Measurements from ENCODE around the gene CTNNA3.

CTNNA3 gene

DNA sequence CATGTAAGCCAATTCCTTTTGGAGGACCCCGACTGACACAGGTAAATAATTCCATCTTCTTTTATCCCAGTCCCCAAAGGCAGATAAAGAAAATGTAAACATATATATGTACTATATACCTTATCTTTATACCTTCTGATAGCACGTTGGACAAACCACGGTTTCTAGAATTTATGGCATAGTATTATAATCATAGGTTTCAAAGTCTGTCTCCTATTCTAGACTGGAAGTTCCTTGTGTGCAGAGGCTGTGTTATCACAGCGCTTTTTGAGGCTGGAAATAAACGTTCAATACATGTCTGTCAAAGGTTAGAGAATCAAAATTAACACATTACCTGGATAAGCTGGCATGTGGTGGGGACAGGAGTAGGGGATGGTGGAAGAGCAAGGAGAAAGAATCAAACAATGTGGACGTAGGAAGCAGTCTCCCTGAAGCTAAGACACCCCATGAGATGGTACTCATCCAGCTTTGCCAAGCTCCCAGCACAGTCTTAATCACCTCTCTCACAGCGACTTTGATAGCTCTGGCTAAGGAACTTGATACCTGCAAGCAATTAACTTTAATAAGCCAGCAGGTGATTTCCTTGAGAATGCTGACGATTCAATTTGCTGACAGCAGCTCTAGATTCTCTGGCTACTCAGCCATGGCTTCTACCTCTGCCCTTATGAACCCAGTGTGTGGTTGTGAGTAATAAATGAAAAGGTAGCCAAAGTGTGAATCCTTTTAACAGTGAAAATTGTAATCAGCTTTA, 978.6 kb downstream of the CTNNA3 start:
- FAIRE-seq, result no peak
- no peak for DNase-seq (ENCODE audit: insufficient read length, low spot score)

DNA sequence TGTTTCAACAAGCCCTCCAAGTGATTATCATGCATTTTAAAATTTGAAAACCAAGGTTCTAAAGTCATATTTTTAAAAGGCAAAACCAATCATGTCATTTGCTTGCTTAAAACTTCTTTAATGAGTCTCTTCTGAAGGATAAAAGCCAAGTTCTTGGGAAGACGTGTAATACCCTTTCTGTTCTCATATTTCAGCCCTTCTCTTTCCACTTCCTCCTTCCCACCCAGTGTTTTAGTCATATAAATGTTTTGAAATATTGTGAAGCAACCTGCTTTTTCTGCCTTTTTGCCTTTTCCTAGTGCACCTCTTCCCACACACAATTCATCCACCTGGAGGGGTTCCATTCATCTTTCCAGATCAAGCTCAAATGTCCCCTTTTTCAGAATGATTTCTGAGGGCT, 981.3 kb downstream of the CTNNA3 start:
- FAIRE-seq (no peak), DNase-seq (ENCODE audit: insufficient read length, low spot score) (no peak)

DNA sequence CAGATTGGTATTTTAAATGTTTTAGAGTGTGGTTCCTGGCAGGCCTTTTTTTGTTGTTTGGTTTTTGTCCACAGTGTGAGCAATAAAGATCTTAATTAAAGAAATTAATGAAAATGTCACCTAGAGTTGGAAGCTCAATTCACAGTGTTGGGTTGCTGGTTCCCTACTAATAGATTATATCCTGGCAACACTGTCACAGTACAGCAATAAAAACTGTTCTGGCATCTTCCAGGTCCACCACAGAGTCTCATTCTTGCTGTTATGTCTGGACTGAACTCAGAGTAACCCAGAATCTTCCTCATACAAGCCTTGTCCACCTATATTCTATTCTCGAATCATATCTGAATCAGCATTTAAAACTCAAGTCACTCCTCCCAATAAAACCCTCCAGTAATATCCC, 982.6 kb downstream of the CTNNA3 start:
- DNase-seq (ENCODE audit: insufficient read length, low spot score) (no peak), FAIRE-seq (no peak)

DNA sequence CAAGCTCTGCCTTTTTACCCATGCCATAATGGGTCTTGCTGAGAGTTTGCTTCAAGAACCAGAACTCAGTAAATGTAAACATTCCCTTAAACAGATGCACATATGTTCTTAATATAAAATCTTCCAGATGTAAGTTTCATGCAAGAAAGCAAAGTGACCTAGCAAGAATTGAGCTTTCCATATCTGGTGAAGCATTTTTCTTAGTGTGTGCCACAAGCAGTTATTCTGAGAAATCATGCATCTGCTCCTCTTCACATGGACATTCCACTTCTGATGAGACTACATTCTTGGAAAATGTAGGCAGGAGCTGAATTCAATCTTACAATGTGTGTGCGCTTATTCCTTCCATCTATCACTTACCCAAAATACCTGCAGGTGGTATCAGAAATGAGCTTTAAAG, 997.9 kb downstream of the CTNNA3 start:
- FAIRE-seq (no peak), DNase-seq (ENCODE audit: insufficient read length, low spot score) (no peak)

DNA sequence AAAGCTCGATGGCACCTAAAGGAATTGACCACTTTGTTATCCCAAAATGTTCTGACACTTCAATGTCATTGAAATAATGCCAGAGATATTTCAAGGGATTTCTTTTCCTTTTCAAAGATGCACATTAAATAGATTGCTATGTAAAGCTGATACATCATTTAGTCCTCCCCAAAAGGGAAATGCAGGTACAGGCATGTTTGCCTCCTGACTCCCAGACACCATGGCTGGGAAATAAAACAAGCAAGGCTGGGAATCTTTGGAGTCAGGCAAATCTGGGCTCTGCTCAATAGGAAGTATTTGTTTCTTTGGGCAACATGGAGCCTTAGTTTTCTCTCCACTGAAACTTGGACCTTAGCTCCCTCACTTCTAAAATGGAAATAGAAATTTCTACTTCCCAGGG, 1000.9 kb downstream of the CTNNA3 start:
- FAIRE-seq (no peak), DNase-seq (ENCODE audit: insufficient read length, low spot score) (no peak)

DNA sequence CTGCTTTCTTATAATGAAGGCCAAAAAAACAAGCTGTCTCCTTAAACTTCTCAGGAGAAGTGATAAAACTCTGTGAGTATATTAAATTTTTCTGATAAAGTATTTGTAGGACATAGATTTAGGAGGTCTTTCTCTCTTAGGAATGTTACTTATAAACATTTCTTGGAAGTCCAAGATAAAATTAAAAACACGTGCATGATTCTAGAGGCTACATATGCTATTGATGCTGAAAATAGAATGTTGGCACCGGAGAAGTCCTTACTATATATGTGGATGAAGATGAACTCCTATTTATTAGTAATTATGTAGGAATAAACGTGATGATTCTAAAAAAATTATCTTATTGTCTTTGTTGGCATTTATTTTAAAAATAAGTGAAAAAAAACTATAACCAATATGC, 1011.4 kb downstream of the CTNNA3 start:
- FAIRE-seq (no peak), DNase-seq (ENCODE audit: insufficient read length, low spot score) (no peak)

DNA sequence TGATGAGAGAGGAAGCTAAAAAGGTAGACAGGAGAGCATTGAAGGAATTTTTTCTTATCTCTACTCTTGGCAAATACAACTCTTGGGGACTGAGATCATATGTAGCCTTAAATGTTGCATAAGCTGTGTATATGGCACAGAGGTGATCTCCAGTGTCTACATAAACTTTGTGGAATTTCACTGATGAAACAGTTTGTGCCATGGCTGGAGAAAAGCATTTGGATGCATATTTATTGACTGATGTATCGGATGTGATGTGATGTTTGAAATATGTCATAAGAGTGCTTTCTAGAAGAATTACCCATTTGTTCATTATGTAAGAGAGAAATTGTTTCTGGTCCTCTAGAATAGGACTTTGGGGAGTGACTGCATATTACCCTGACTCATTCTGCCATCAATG, 1015.1 kb downstream of the CTNNA3 start:
- no peak for FAIRE-seq
- no peak for DNase-seq (ENCODE audit: insufficient read length, low spot score)

DNA sequence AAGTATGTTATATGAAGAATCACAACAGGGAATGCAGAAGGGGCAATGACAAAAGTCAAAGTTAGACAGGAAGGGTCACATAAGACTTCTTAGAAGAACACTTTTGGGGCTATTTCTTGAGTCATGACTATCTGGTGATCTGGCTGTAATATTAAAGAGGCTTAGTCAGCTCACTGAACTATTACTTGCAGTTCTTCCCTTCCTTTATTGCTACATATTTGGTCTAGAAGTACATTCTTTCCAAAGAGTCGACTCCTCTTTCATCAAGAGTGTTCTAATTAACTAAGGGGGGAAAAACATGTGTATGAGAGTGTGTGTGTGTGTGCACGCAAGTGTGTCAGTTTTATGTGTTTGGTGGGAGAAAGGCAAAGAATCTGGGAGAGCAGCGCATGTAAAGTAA, 1017.5 kb downstream of the CTNNA3 start:
- FAIRE-seq (no peak), DNase-seq (ENCODE audit: insufficient read length, low spot score) (no peak)

DNA sequence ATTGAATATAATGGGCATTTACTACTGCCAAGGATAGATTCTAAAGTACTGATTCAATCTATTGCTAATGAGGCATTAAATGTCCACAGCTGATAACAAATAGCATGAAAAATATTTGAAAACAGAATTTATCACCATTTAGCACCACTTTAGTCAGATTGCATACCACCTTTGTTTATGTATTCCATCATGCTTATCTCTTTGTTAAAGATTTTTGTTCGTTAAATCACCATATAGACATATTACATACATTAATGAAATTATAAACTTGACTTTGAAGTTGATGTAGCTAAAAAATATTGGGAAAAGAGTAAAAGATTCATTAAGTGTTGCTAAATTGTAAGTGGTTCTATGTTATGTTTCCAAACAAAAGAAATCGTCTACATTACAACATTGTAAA, 1022.9 kb downstream of the CTNNA3 start:
- no peak for DNase-seq (ENCODE audit: insufficient read length, low spot score)
- no peak for FAIRE-seq

DNA sequence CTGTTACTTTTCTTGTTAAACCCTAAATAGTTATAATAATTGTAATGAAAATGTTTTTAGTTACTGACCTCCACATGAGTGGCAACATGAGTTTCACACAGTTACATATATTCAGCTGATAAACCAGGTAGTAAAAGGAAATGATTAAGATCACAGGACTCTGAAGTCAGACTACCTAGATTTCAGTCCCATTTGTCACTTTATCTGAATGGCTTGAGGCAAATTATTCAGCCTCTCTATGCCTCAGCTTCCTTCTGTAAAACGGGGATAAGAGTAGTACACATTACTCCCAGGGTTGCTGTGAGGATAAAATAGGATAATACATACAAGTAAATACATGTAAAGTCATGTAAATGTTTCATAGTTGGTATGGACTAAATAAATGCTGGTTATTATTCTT, 1024.4 kb downstream of the CTNNA3 start:
- DNase-seq (ENCODE audit: insufficient read length, low spot score) (no peak), FAIRE-seq (no peak)

DNA sequence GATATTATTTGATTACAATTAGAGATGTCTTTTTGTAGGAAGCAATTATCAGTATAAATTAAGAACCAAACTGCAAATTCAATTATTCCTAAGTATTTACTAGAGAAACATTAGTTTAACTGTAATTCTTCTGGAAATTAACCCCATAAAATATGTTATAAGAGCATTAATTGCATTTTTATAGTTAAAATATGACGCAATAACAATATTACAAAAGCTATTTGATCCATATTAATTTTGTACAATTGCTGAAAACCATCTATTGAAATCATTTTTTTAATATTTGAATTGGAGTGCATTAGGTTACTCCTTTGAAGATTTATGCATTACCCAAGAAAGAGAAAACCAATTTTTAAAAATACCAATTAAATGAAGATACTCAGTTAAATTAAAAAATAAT, 1024.9 kb downstream of the CTNNA3 start:
- no peak for FAIRE-seq
- no peak for DNase-seq (ENCODE audit: insufficient read length, low spot score)

DNA sequence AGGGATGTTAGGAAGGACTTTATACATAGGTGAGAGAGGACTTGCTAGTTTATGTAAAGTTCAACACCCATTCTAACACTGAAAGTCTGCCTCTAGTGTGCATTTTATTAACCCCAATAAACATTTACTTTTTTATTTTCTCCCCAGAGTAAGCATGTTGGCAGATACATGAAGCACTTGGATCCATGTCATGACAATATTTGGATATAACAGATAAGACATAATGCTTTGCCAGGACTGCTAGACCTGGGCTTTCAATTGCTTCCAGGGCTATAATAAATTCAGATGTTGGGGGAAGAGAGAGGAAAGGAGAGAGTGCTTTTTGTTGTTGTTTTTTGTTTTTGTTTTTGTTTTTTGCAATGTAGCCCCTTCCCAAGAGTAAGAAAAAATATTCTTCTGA, 1039.5 kb downstream of the CTNNA3 start:
- FAIRE-seq (no peak), DNase-seq (ENCODE audit: insufficient read length, low spot score) (no peak)

DNA sequence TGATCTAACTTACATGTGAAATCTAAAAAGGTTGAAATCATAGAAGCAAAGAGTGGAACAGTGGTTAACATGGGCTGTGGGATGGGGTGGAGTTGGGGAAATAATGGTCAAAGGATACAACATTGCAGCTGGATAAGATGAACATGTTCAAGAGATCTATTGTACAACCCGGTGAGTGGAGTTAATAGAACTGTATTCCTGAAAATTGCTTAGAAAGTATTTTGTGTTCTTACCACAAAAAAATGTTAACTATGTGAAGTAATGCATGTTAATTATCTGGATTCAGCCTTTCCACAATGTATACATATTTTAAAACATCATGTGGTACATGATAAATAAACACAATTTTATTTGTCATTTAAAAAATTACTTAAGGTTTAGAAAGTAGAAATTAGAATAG, 1041.1 kb downstream of the CTNNA3 start:
- FAIRE-seq, result no peak
- no peak for DNase-seq (ENCODE audit: insufficient read length, low spot score)

DNA sequence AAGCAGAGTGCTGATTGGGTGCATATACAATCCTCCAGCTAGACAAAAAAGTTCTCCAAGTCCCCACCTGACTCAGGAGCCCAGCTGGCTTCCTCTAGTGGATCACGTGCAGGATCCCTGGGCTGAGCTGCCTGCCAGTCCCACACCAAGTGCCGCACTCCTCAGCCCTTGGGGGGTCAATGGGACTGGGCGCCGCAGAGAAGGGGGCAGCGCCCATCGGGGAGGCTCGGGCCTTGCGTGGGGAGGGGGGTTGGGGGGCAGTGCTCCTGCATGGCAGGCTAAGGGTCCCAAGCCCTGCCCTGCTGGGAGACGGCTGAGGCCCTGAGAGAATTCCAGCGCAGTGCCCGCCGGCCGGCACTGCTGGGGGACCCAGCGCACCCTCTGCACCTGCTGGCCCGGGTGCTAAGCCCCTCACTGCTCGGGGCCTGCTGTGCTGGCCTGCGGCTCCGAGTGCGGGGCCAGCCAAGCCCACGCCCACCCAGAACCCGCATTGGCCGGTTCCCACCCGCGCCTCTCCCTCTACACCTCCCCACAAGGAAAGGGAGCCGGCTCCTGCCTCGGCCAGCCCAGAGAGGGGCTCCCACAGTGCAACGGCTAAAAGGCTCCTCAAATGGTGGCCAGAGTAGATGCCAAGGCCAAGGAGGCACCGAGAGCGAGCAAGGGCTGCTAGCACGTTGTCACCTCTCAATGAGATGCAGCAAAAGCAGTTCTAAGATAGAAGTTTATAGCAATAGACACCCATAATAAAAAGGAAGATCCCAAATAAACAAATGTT, 1044.5 kb downstream of the CTNNA3 start:
- DNase-seq (ENCODE audit: insufficient read length, low spot score), result no peak
- FAIRE-seq, result no peak

DNA sequence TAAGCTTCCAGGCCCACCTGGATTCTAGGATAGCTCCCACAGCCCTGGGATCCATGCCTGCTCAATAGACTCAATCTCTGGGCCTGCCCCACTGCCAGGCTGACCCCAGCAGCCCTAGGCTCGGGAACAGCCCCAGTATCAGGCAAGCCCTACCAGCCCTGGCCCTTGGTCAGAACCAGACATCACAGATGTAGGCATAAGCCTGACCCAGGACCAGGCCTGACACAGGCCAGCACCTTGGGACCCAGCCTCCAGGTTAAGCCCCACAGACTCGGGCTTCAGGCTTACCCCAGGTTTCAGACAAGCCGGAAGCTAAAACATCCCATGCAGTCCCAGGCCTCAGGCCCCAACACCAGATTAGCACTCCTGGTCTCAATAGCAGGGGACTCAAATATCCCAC, 1046.4 kb downstream of the CTNNA3 start:
- no peak for DNase-seq (ENCODE audit: insufficient read length, low spot score)
- no peak for FAIRE-seq

DNA sequence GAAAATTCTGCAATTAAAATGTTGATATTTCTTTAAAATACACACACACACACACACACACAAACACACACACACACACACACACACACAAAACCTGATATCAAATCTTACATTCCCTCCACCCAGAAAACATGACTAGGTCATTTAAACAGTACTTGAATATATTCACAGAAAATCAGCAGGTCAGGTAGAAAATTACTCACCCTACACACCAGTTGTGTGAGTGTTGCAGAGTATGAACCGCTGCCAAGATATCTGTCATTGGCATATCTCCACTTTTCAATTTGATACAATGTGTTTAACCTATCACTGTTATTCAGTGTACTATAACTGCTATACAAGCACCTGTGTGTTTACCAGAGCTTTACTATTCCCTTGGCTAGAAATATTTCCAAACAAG, 1053.8 kb downstream of the CTNNA3 start:
- DNase-seq (ENCODE audit: insufficient read length, low spot score), result no peak
- no peak for FAIRE-seq

DNA sequence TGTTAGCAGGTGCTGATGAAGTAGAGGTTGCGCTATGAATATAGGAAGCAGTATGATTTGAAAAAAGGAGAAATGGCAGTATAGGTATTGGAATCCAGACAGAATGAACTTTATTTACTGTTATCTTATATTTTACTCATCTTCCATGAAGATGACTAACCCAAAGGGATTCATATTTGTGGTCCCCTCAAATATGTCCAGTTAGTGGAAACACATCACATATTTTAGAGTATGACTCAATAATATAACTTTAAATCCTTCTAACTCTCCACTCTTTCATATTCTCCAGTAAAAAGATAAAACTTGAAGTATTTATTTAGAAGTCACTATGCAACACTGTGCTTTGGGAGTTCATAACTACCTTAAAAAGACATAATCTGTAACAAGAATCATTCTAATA, 1056.6 kb downstream of the CTNNA3 start:
- no peak for FAIRE-seq
- DNase-seq (ENCODE audit: insufficient read length, low spot score), result no peak

DNA sequence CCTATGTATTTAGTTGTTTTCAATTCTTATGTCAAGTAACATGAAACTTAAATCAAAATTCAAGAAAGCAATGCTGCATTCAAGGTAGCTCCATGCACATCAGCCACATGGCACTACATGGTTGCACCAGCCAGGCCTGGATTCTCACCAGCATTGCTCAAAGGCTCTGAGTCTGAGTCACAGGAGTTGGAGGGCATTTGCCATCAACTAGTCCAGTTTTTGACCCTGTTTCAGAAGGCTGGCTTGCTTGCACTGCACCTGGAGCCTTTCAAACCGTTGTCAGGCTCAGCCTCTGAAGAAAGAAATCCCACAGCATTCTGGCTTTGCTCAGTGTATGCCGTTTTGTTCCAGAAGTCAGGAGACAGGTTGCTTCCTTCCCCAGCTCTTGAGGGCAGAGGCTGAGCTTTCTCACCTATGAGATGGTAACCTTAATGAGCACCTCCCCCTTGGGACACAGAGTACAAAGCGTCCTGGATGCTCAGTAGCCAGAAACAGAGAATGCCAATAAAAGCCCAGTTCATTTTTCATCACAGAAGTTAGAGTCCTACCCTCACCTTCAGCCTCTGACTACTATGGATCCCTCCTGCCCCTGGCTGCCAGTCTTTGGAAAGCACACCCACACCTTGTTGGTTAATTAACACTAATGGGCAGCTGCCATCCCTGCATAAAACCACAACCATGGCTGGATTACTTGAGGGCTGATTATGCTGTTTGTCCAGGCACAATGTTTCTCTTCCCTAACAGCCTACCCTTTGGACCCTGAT, 1058.5 kb downstream of the CTNNA3 start:
- FAIRE-seq (no peak), DNase-seq (ENCODE audit: insufficient read length, low spot score) (no peak)

DNA sequence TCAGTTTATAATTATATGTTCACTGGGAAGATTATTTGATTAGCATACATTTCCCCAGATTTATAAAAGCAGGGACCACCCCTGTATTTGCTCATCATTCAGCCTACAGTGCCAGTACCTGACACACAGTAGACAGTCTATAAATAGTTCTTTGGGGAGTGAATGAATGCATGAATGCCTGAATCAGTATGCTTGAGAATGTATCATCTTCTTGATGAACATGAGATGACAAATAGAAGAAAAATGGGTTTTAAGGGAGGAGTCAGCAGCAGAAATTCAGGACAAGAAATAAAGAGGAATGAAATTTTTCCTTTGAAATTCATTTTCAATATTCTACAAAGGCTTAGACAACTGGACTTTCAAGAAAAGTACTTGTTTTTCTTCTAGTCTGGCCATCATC, 1066.0 kb downstream of the CTNNA3 start:
- FAIRE-seq (no peak), DNase-seq (ENCODE audit: insufficient read length, low spot score) (no peak)

DNA sequence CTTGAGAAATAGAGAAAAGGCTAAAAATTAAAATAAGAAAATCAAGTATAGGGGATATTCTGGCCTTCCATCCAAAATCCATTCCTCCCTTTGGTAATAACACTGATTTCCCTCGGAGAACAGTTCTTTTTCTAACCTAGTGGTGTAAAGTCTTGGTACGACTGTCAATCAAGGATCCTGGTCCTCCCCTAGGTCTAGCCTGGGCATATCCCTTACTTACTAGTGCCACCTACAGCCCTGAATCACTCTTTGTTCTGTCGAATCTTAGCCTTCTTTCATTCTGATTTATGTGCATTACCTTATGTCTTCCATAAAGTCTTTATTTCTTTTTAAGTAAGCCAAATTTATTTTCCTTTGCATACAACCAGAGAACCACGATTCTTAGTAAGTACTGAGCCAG, 1068.8 kb downstream of the CTNNA3 start:
- no peak for FAIRE-seq

DNA sequence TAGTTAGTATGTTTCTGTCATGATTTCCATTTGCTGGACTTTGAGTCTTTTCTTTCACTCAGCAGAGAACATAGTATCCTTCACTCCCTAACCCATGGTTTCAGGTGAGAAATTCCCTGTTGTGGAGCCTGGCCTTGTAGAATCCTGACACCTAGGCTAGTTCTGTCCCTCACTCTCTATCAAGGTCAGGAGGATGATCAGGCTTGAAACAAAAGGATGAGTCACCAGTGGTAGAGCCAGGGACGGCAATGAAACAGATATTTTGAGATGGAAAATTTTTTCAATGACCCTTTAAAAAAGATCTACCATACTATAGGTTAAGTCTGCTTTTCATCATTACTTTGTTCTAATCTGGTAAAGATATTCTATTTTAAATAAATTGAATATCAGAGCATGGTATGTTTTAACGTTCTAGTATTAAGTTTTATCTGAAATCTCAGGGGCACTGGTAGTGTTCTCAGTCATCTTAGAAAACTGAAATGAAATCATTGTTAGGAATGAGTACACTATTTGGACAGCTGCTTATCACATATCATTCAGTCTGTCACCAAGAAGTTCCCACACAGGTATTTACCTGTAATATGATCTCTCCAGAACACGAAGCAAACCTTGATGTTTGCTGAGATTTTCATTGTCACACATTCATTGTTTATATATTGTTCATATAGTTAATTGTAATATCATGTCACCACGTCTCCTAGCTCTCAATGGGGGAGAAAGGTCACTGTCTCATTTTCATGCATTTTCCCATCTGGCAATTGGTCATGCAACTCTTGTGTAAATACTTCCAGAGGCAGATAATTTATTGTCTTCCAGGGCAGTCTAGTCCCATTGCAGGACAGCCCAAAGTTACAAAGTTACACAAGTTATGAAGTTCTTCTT, 1070.0 kb downstream of the CTNNA3 start:
- no peak for FAIRE-seq
- no peak for DNase-seq (ENCODE audit: insufficient read length, low spot score)

More for the DNA sequence above, 1068.8 kb downstream of the CTNNA3 start:
- no peak for DNase-seq (ENCODE audit: insufficient read length, low spot score)

Measured in GM19239 (cell line).